GM03348 (cell line): ENCODE data around the gene ALMS1.
"Not testable (repeated sequence)": the region's sequence is repeated elsewhere in the genome, so short reads cannot be mapped to it uniquely, and the experiment has no call there.

Experiments
- DNase-seq: peaks from one replicate; pipeline ENCODE4 v3.0.0; 2012; ENCODE audit warnings: low spot score

ALMS1 gene

GRCh38 chr2:73614105-73614504 is 228.5 kb downstream of the ALMS1 start:
- no peak for DNase-seq

- DNase-seq: no peak
Measured at GRCh38 chr2:73614997-73615396, 229.4 kb downstream of the ALMS1 start.

DNA sequence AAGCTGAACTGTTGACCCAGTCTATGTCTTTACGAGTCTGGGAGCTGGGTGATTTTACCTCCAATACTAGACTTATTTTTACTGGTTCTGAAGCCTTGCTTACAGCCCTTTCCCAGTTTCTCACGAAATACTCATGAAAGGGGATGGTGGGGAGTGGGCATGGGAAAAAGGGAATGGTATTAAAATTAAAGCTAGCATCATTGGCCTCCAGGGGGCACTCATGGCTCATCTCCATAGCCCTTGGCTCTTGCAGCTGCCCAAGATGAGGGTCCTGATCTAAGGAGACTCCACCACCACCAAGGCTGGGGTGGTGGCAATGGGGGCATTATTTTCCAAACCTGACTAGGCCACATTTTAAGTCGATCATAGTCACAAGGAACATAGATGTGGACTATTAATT is 234.3 kb downstream of the ALMS1 start:
- not testable (repeated sequence) for DNase-seq

- not testable (repeated sequence) for DNase-seq
Measured at GRCh38 chr2:73624036-73624435, 238.4 kb downstream of the ALMS1 start.

DNA sequence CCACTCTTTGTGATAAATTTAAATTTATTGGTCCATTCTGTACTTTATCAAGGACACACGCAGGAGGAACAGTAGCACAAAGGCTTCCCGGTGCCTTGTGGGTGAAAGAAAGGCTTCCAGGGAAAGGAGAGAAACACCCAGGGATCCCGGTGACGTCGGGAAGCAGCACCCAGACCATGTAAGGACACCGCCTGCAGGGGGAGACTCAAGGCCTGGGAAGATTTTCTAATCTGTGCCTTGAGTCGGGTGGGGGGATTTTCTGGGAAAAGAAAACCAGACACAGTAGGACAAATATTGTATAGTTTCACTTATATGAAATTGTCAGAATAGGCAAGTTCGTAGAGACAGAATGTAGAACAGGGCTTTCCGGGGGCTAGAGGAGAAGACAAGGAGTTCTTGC is 239.0 kb downstream of the ALMS1 start:
- DNase-seq: not testable (repeated sequence)

- DNase-seq: not testable (repeated sequence)
Measured at GRCh38 chr2:73626237-73626636, 240.6 kb downstream of the ALMS1 start.

GRCh38 chr2:73628493-73628892 is 242.9 kb downstream of the ALMS1 start:
- DNase-seq: not testable (repeated sequence)

DNA sequence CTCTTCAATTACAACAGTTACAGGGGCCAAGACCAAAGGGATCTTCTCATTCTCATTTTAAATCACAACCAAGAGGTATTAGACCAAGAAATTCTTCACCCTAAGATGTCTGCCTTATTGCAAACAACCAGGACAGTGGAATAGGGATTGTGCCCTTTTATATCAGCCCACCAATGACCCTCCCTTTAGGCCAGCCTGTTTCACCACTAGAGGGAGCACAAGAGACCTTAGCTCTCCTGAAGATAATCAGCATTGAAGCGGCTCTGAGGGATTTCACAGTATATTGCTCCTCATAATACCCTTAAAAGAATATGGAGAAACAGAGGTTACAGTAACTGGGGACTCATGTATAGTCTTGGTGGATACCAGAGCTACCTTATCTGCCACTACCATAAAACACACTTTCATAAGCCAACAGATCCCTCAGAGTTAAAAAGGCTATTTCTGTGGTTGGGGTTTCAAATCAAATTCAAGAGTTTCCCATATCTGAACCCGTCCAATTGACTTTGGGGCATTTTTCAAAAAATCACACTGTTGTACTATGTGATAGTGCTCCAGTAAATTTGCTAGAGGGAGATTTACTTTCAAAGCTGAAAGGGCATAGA is 245.1 kb downstream of the ALMS1 start:
- DNase-seq: not testable (repeated sequence)

GRCh38 chr2:73636977-73637376 is 251.3 kb downstream of the ALMS1 start:
- not testable (repeated sequence) for DNase-seq

DNA sequence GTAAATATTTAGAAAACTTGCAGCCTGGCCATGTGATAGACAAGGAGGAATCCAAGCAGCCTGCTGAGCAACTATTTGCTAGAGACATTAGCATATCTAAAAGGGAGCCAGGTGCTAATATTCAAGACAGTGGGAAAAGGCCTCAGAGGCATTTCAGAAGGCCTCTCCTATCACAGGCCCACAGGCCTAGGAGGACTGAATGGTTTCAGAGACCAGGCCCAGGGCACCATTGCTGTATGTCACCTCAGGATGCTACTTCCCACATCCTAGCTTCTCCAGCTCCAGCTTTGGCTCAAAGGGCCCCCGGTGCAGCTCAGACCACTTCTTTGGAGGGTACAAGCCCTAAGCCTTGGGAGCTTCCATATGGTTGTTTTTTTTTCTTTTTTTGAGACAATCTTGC is 252.8 kb downstream of the ALMS1 start:
- DNase-seq: no peak

DNA sequence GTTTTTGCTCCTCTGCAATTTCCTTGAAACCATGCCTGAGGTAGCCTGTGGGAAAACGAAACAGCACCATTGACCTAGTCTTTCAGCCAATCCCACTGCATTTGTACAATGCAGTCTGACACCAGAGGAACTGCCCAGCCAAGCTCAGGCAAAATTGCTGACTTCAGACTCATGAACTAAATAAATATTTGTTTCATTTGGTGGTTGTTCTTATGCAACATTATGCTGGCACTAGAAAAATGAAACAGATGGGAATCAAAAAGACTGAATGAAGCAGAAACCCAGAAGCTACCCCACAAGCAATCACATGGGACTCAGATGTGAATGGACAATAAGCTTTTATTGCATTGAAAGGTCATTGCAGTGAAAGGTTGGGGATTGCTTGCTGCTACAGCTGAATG is 254.9 kb downstream of the ALMS1 start:
- no peak for DNase-seq

DNA sequence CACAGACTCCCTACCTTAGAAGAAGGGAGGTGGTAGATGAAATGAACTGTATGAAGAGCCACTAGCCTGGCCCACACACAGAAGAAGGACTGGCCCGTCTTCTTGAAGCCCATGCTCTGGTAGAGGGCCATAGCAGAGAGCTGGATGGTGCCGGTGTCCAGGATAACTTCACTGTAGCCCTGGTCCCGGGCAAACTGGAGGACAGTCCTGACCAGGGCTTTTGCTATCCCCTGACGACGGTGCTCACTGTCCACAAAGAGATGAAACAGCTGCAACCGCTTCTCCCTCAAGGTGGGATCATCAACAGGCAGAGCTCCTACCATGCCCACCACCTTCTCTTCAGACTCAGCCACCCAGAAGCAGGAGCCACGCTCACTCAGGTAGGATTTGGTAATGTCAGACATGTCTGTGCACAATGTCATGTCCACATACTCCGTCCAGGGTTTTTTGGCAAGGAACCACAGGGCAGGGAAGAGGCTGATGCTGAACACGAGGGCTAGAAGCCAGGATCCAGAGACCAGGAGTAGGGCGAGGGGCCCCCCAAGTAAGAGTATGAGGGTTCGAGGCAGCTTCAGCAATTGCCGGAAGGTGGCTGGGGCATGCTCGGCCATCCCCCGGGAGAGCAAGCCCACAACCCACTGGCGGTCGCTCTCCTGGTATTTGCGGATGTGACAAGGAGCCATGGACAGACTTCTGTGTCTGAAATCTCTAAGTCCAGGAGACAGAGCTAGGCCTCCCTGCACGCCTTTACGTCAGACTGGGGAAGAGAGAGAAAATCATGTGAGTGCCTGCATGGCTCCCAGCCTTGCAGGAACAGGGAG is 255.5 kb downstream of the ALMS1 start:
- DNase-seq: no peak

DNA sequence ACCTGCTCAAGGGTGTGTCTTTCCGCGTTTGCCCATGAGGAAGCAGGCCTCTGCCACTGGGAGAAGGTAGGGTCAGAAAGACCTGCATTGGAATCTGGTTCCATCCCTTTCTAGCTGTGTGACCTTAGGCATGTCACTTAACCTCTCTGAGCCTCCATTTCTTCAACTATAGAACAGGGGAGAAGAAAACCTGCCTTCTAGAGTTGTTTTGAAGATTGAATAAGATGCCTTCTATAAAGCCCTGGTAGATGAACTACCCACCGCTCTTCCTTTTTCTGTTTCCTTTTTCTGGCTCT is 256.1 kb downstream of the ALMS1 start:
- no peak for DNase-seq

DNA sequence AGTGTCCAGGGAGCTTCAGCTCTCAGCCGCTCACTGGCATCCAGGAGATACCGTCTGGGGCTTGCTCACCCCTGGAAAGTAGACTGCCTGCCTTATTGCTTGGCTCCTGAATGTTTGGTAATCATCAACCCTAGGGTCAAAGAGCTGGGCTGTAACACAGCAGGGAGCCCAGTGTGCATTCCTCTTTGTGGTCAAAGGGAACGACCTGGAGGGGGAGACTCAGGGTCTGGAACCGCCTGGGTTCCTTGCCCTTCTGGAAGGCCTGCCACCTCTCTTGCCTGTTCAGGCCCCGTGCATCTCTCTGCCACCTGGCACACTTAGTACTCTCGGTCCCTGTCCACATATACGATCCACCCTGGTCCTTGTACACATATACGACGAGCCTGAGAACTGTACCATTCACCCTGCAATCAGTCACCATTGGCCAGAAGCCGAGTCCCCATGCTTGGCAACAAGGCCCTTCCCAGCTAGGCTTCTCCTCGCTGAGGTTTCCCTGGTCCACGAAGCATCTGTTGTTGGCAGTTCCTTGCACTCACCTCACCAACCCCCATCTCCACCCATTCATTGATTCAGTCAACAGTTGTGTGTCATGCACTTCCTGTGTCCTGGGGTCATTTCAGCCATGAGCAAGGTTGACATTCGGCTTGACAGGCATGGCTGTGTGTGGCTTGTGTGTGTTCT is 256.8 kb downstream of the ALMS1 start, which contains the start of gene NAT8:
TSS of gene NAT8 (minus strand) at position 85 of the 681 bp plus-strand sequence. CDS start 794 bp downstream, outside the sequence.
- DNase-seq: no peak

DNA sequence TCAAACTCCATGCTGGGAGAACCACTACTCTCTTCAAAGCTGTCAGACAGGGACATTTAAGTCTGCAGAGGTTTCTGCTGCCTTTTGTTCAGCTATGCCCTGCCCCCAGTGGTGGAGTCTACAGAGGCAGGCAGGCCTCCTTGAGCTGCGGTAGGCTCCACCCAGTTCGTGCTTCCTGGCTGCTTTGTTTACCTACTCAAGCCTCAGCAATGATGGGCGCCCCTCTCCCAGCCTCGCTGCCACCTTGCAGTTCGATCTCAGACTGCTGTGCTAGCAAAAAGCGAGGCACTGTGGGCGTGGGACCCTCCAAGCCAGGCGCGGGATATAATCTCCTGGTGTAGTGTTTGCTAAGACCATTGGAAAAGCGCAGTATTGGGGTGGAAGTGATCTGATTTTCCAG is 262.1 kb downstream of the ALMS1 start:
- DNase-seq: not testable (repeated sequence)

GRCh38 chr2:73651591-73652230 is 266.1 kb downstream of the ALMS1 start:
- no peak for DNase-seq

DNA sequence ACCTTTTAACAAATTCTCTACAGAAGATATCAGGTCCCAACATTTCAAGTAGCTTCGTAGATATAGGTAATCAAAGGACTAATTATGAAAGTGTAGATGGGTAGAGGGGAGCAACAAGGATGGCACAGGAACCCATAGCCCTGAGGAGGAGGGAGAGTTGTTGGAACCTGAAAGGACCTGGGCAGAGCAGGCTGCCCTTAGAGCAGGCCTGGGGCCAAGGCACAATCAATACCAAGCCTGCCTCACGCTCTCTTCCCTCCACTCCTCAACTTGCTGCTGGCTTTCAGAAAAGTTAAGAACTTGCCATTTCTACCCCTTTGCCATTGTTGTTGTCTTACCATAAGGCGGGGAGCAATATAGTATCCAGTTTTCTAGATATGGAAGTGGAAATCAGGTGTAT is 266.7 kb downstream of the ALMS1 start:
- no peak for DNase-seq

DNA sequence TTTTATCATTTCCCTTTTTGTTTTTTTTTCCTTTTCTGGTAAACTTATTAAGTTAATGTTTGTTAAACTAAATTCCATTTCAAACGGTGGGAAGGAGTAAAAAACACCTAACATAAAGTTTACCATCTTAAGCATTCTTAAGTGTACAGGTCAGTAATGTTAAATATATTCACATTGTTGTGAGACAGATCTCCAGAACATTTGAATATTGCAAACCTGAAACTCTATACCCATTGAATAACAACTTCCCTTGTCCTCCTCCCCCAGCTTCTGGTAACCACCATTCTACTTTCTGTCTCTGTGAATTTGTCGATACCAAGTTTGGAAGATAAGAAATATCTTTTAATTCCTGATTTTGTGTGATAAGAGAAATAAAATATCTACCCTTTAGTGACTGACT is 268.5 kb downstream of the ALMS1 start:
- DNase-seq: no peak
